ENCODE results near the gene DPYD. TPM values are rescaled to one million over a fixed set of nuclear protein-coding genes. Genes with fewer than 3 reads are reported as not detected.

The DPYD gene
- polyA plus RNA-seq, 1 of the 3 experiments (the other 2 are of a cell fraction): 23.0 TPM

- no peaks in the 10 kb centered on the region for H3K9me2 ChIP-seq
- ChIA-PET POLR2A (no interaction called here), CTCF (no interaction called here)
- H3K79me2 ChIP-seq (ENCODE audit: insufficient read depth): peaks cover 34% of the 10 kb centered on the region; the same call in 1 of the 2 replicates
- H3K36me3 ChIP-seq (replicated peaks in 1 of 2; ENCODE audit: control insufficient read depth in 1 of 2, insufficient read depth in 2 of 2, low read length in 1 of 2): peaks cover 0 to 22% of the 10 kb centered on the region in 2 experiments
- DNase-seq: no peak
- TF ChIP-seq ELF1 (IDR thresholded peaks at IDR 0.05): no peak
- no peak for TF ChIP-seq FOXJ3 (CRISPR knock-in tag; IDR thresholded peaks at IDR 0.05)
- TF ChIP-seq RXRA (IDR thresholded peaks at IDR 0.05; ENCODE audit: borderline replicate concordance, low read depth): no peak
- H3K4me3 ChIP-seq (ENCODE audit: low read depth in 2 of 2, low read length in 1 of 2): no peak overlapping the region
- H3F3A ChIP-seq (replicated peaks; ENCODE audit: insufficient read depth): peaks cover 25% of the 10 kb centered on the region
- H2AFZ ChIP-seq (ENCODE audit: low read depth): no peak overlapping the region
- no peak overlapping the region for H3K27ac ChIP-seq (ENCODE audit: low read depth in 2 of 2, low read length in 1 of 2)
- peaks cover 0 to 6% of the 10 kb centered on the region in 2 experiments; a peak in 3 of 4 replicates for H3K4me1 ChIP-seq (ENCODE audit: control insufficient read depth in 1 of 2, insufficient read depth in 2 of 2, low read depth in 1 of 2, low read length in 1 of 2)
- H3K27me3 ChIP-seq (ENCODE audit: insufficient read depth): no peaks in the 10 kb centered on the region
- H3K4me2 ChIP-seq: no peak overlapping the region
- H4K20me1 ChIP-seq (ENCODE audit: insufficient read depth): peaks cover 2% of the 10 kb centered on the region; the same call in 1 of the 2 replicates
- no peak overlapping the region for H3K9ac ChIP-seq
- H3K9me3 ChIP-seq: no peaks in the 10 kb centered on the region; the same call in 1 of the 2 replicates
These were observed 175.9 kb downstream of the DPYD start for GRCh38 chr1:97744977-97745376.

GRCh38 chr1:97743129-97743528, 177.7 kb downstream of the DPYD start:
- H3F3A ChIP-seq (replicated peaks; ENCODE audit: insufficient read depth): peaks cover 26% of the 10 kb centered on the region
- H3K4me2 ChIP-seq: no peak overlapping the region
- 94% methylated on average over 3 of the region's 3 CpGs for WGBS (ENCODE audit: low lambda C conversion rate)
- H3K36me3 ChIP-seq (replicated peaks in 1 of 2; ENCODE audit: control insufficient read depth in 1 of 2, insufficient read depth in 2 of 2, low read length in 1 of 2): peaks cover 0 to 27% of the 10 kb centered on the region in 2 experiments
- H3K4me3 ChIP-seq (ENCODE audit: low read depth in 2 of 2, low read length in 1 of 2): no peak overlapping the region
- H2AFZ ChIP-seq (ENCODE audit: low read depth): no peak overlapping the region
- no peaks in the 10 kb centered on the region for H3K27me3 ChIP-seq (ENCODE audit: insufficient read depth)
- no peaks in the 10 kb centered on the region for H3K9me2 ChIP-seq
- no peaks in the 10 kb centered on the region; the same call in 1 of the 2 replicates for H3K9me3 ChIP-seq
- ChIA-PET POLR2A (no interaction called here), CTCF (interaction anchor here (0.9 to 1.4 kb wide), 2 partner anchors 56 to 725 kb away, joined by 3 to 5 read pairs; no protein-coding TSS in a partner anchor)
- no peak for DNase-seq
- H3K4me1 ChIP-seq (ENCODE audit: control insufficient read depth in 1 of 2, insufficient read depth in 2 of 2, low read depth in 1 of 2, low read length in 1 of 2): peaks cover 0 to 11% of the 10 kb centered on the region in 2 experiments; a peak in 3 of 4 replicates
- H3K79me2 ChIP-seq (ENCODE audit: insufficient read depth): peaks cover 39% of the 10 kb centered on the region; the same call in 1 of the 2 replicates
- no peak overlapping the region for H3K27ac ChIP-seq (ENCODE audit: low read depth in 2 of 2, low read length in 1 of 2)
- no peak for TF ChIP-seq POLR2AphosphoS5 (IDR thresholded peaks at IDR 0.05; ENCODE audit: low read depth, low read length)
- no peak for TF ChIP-seq YY1 (IDR thresholded peaks at IDR 0.05; ENCODE audit: low read depth)
- no peak for TF ChIP-seq RAD21 (IDR thresholded peaks at IDR 0.05; ENCODE audit: low read length)
- no peak for TF ChIP-seq MAX (IDR thresholded peaks at IDR 0.05; ENCODE audit: low read depth)
- TF ChIP-seq FOXJ3 (CRISPR knock-in tag; IDR thresholded peaks at IDR 0.05): no peak
- no peak for TF ChIP-seq IRF3 (IDR thresholded peaks at IDR 0.05; ENCODE audit: low read depth, low read length)
- TF ChIP-seq USF2 (IDR thresholded peaks at IDR 0.05; ENCODE audit: borderline replicate concordance, low read depth, low read length): no peak
- TF ChIP-seq SIN3A (IDR thresholded peaks at IDR 0.05; ENCODE audit: borderline replicate concordance, low read depth, low read length): no peak
- no peak overlapping the region for H3K9ac ChIP-seq
- H4K20me1 ChIP-seq (ENCODE audit: insufficient read depth): peaks cover 2% of the 10 kb centered on the region; the same call in 1 of the 2 replicates
